GM20431 (cell line): Measurements from ENCODE around the gene TBC1D24.

Experiments
- in situ Hi-C: fragments of 300-500 bp; cut with MseI, MboI; formaldehyde crosslinking; loops from one replicate; pipeline ENCODE4 v1.15.0; 2020; ENCODE audit warnings: low sequenced_read_pairs; ENCODE audit not compliant: unreplicated experiment

The TBC1D24 gene

GRCh38 chr16:2495041-2495440 is 20.1 kb downstream of the TBC1D24 start:
- in situ Hi-C loops = loop anchor here (25.0 kb wide), 1 partner anchor 158 kb away; the partner anchor contains the start of gene ABCA3

GRCh38 chr16:2496223-2497115 is 21.5 kb downstream of the TBC1D24 start:
- in situ Hi-C loops = loop anchor here (25.0 kb wide), 1 partner anchor 159 kb away; the partner anchor contains the start of gene ABCA3

- in situ Hi-C loops = loop anchor here (25.0 kb wide), 1 partner anchor 160 kb away; the partner anchor contains the start of gene ABCA3
These were observed 22.2 kb downstream of the TBC1D24 start for GRCh38 chr16:2497116-2497630.

DNA sequence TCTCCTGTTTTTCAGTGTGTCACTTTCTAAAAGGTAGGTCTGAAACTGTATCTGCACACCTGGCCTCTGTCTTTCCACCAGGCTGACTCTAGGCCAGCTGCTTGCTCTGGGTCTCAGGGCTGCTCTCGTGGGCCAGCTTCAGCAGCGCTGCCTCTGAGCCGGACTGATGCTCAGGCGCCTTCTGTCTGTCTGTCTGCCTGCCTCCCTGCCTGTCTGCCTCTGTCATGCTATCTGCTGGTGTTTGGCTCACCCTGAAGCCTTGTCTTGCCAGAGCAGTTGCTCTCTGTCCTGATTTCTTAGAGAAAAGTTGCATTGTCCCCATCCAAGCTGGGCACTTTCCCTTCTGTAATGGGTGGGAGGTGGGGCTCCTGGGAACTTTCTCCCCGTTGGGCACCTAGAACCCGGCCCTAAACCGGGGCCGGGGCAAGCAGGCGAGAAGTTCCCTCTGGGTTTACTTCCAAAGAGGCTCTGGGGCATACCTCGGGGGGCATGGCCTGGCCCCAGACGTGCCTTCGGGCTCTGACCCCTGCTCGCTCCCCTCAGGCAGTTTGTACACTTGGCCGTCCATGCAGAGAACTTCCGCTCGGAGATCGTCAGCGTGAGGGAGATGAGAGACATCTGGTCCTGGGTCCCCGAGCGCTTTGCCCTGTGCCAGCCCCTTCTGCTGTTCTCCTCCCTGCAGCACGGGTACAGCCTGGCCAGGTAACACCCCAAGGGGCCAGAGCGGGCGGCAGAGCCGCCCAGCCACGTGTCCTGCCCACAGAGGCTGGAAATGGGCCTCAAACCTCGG is 23.0 kb downstream of the TBC1D24 start:
- in situ Hi-C loops = loop anchor here (25.0 kb wide), 1 partner anchor 161 kb away; the partner anchor contains the start of gene ABCA3

GRCh38 chr16:2498531-2499253 is 23.8 kb downstream of the TBC1D24 start:
- in situ Hi-C loops = loop anchor here (25.0 kb wide), 1 partner anchor 161 kb away; the partner anchor contains the start of gene ABCA3

DNA sequence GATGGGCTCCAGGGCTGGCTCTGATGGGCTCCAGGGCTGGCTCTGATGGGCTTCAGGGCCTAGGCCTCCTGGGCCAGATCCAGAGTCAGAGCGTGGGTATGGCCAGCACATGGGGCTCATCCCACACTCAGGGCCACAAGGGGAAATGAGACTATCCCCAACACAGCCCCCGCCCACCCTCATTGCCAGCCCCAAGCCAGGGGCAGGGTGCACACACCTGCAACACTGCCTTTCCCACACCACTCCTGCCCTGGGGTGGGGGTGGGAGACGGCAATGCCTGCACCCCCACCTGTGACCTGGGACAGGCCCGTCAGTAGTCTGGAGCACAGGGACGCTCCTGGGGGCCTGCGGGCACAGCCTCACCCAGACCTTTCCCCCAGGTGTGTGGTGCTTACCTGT is 24.5 kb downstream of the TBC1D24 start:
- in situ Hi-C loops = loop anchor here (25.0 kb wide), 1 partner anchor 162 kb away; the partner anchor contains the start of gene ABCA3

DNA sequence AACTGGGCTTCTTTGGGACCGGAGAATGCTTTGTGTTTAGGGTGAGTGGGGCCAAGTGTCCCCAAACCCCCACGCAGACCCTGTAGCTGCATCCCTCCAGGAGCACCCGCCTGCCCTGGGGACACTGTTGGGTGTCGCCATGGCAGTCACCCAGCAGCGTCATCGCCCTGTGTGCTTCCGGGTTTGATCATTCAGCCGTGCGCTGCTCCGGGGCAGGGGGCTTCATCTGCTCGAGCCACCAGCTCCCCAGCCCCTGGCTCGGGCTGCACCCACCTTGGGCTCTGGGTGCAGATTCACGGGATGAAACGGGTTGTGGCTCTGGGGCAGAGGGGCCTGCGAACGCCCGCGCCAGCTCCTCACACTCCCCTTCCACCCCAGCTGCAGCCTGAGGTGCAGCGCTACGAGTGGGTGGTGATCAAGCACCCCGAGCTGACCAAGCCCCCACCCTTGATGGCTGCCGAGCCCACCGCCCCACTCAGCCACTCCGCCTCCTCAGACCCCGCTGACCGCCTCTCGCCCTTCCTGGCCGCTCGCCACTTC is 25.0 kb downstream of the TBC1D24 start:
- in situ Hi-C loops = loop anchor here (25.0 kb wide), 1 partner anchor 163 kb away; the partner anchor contains the start of gene ABCA3

DNA sequence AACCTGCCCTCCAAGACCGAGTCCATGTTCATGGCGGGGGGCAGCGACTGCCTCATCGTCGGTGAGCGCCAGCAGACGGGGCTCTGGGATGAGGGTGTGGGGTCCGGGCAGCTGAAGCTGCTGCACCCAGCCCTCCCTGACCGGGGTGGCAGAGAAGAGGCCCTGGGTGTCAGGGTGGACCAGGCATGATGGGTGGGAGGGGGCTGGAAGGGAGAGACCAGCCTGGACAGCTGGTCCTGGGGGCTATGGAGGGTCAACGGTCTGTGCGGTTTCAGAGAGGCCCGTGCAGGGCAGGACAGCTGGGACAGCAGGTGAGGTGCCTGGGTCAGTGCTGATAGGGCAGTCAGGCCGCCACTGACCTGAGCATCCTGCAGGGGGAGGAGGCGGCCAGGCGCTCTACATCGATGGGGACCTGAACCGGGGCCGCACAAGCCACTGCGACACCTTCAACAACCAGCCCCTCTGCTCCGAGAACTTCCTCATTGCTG is 25.5 kb downstream of the TBC1D24 start:
- in situ Hi-C loops = no loop called here

- in situ Hi-C loops = no loop called here
These were observed 26.2 kb downstream of the TBC1D24 start for GRCh38 chr16:2500918-2501750.

GRCh38 chr16:2501946-2502895 is 27.3 kb downstream of the TBC1D24 start:
- in situ Hi-C loops = no loop called here

DNA sequence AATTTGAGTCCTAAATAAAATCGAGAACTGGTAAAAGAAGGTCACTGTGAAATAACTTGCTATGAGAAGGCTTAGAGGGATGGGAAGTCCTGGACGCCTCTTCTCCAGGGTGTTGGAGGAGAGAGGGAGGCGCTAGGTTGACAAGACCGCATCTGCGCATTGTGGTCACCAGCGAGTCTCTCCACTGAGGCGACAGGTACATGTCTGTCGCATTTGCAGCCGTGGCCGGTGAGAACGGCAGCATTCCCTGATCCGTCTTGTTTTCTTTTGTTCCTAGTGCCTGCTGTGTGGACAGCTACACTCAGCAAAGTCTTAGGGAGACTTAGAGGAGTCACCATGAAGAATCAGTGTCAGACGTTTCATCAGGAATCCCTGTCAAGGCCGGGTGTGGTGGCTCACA is 30.8 kb downstream of the TBC1D24 start:
- in situ Hi-C loops = no loop called here

DNA sequence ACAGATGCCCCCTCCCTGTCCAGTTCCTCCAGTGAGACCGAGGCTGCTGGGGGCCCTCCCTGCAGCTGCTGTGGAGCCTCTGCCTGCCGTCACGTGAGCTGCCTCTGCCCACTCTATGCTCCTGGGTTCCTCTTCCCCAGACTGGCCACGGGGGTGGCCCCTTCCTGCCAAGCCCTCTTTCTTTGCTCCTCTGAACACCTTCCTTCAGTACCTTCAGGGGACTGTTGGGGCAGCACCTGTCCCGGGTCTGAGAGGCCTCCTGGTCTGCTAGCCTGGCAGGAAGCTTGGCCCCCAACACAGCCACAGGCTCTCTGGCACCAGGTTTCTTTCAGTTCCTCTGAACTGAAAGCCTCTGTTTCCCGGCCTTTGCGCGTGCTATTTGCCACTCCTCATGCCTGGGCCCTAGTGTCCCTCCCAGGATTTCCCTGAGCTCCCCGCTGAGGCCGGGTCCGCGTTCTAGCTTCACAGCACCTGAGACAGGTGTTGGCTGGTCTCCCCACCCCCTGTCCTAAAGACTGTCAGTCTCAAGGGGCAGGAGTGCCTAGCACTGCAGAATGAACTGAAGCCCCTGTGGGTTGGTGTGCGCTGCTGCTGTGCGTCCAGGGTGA is 32.2 kb downstream of the TBC1D24 start:
- in situ Hi-C loops = no loop called here

DNA sequence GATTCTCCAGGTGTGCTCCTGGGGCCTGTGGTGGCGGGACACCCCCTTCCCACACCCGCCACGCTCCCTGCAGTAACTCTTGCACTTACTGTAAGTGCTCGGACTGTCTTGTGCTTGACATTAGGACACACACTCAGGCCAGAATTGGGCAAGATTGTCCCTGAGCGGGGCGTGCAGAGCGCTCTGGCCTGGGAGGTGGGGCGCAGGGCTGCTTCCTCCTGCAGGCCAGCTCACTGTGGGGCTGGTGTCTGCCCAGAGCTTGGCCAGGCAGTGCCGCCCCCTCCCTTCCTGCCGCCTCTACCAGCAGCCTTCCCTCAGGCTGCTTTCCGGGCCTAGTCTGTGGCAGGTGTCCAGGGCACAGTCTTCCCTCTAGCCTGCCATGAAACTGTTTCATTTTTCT is 32.7 kb downstream of the TBC1D24 start:
- in situ Hi-C loops = no loop called here

- in situ Hi-C loops = no loop called here
These were observed 33.9 kb downstream of the TBC1D24 start for GRCh38 chr16:2508722-2509400.

DNA sequence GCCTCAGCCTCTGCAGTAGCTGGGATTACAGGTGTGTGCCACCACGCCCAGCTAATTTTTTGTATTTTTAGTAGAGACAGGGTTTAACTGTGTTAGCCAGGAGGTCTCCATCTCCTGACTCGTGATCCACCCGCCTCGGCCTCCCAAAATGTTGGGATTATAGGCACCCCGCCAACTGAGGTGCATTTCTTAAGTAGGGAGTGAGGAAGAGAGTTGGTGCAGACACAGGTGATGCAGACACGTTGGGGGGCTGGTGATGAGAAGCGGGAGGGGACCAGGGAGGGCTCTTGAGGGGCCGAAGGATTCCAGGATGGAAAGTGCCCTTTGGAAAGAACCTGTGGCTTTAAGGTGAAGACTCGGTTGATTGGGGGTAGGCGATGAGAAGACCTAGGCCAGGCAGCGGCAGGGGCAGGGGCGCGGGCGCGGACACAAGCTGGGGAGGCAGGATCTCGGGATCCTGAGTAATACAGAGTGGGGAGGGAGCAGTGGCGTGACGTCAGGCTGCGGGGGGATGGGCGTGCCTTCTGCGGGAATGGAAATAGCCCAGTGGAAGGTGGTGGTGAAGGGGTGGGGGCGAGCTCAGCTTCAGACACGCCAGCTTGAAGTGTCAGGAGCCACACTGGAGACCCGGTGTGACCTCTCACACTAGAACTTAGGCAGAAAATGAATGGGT is 36.3 kb downstream of the TBC1D24 start:
- in situ Hi-C loops = no loop called here
